Medulla oblongata (tissue), 1 donor: ENCODE measurements around the gene ATP5MK.
A peak's percentile ranks its signal among the peaks of the same experiment; 100 is the strongest.
"Not testable (repeated sequence)": the region's sequence is repeated elsewhere in the genome, so short reads cannot be mapped to it uniquely, and the experiment has no call there.

Experiments
- DNase-seq: peaks from one replicate; pipeline ENCODE4 v3.0.0-alpha.2; 2015; ENCODE audit errors: extremely low spot score

Gene ATP5MK, protein sequence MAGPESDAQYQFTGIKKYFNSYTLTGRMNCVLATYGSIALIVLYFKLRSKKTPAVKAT

DNA sequence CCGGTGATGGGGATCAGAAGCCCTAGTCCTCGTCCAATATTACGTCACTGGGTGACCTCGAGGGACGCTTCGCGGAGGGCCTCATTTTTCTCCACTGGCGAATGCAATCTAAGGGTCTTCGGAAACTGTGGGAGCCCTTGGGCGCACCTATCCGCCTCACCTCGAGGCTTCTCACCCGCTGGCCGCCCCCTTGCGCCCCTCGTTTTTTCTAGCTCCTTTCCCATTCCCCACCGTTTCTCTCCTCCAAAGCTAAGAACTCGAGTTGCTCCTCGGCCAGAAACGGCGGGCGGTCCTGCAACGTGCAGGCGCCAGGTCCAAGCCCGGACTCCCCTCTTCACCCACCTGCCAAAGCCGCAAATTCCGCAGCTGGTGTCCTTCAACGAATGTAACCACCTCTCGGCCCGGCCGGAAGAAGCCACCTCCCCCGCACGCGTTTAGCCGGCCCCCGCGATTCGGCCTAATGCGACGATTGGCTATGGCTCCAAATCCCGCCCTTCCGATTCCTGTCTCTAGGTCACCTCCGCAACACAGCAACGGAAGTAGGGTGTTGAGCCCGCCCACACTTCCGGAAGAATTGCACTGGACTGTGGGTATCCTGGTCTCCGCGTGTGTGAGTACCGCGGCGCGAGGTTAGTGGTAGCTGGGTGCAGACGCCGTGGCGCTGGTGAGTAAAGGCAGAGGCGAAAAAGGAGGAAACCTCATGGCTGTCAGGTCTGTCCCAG is at the start of gene ATP5MK, which contains the start of gene PDCD11:
Gene ATP5MK (minus strand): TSS at position 409 of the 722 bp plus-strand sequence. CDS start 4,018 bp downstream, outside the sequence.
Gene PDCD11 (plus strand): TSS at position 560 of the 722 bp plus-strand sequence. CDS start 1,801 bp downstream, outside the sequence.
- peak; percentile 99 for DNase-seq

DNA sequence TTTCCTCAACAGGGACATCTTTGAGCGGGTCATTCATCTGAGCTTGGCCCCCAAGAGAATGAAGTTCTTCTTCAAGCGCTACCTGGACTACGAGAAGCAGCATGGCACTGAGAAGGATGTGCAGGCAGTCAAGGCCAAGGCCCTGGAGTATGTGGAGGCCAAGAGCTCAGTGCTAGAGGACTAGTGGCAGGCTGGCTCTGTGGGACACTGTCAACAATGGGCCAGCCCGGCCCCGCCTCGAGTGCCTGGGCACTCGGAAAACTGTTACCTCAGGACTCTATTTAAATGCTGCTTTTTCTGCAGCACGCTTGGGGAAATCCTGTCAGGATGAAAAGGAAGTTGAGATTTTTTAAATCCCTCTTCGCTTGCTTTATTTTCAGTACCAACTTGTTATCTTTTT is 49.1 kb upstream of the ATP5MK start:
- DNase-seq: no peak

DNA sequence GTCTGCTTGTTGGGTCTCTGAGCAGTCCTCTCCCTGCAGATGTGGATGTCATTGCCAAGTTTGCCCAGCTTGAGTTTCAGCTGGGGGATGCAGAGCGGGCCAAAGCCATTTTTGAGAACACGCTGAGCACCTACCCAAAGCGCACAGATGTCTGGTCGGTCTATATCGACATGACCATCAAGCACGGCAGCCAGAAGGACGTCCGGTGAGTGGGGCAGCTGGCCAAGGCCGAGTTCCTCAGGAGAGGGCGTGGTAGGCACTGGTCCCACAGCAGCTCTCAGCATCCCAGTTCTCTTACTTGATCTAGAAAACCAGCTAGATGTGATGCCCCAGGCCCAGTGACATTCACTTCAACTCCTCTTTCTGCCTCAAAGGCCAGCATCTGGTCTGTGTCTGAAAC is 48.2 kb upstream of the ATP5MK start:
- no peak for DNase-seq

GRCh38 chr10:103443475-103444185 is 47.4 kb upstream of the ATP5MK start:
- no peak for DNase-seq

GRCh38 chr10:103442031-103442461 is 45.8 kb upstream of the ATP5MK start:
- DNase-seq: peak; percentile 30

GRCh38 chr10:103441611-103442010 is 45.3 kb upstream of the ATP5MK start:
- DNase-seq: no peak

GRCh38 chr10:103441206-103441605 is 44.9 kb upstream of the ATP5MK start:
- DNase-seq: no peak

GRCh38 chr10:103440416-103440815 is 44.1 kb upstream of the ATP5MK start:
- DNase-seq: no peak

DNA sequence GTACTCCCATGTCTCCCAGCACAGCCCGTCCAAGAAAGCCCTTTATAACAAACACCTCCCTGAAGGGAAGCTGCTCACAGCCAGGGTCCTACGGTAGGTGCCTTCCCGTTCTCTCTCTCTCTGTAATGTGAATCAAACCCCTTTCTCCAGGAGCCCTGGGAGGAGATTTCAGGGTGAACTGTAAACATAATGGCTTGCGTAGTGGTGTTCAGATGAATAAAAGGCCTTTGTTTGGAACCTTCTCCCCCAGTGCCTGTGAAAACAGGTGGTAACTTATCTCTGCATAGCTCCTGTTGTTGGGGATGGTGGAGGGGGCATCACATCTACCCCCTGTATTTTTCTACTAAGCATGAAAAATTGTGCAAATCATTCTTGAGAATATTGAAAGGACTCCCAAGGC is 43.5 kb upstream of the ATP5MK start:
- DNase-seq: no peak

- no peak for DNase-seq
Observed at GRCh38 chr10:103433858-103434257, 37.6 kb upstream of the ATP5MK start.

- DNase-seq: no peak
Observed at GRCh38 chr10:103431902-103432301, 35.6 kb upstream of the ATP5MK start.

DNA sequence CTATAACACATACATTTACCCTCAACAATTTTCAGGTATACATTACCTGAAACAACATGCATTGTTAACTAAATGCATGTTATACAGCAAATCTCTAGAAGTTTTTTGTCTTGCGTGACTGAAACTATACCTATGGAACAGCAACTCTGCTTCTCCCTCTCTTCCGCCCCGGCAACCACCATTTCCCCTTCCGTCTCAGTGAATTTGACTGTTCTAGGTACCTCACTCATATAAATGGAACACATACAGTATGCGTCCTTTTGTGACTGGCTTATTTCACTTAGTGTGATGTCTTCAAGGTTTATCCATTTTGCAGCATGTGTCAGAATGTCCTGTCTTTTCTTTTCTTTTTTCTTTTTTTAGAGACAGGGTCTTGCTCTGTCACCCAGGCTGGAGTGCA is 33.4 kb upstream of the ATP5MK start:
- no peak for DNase-seq

DNA sequence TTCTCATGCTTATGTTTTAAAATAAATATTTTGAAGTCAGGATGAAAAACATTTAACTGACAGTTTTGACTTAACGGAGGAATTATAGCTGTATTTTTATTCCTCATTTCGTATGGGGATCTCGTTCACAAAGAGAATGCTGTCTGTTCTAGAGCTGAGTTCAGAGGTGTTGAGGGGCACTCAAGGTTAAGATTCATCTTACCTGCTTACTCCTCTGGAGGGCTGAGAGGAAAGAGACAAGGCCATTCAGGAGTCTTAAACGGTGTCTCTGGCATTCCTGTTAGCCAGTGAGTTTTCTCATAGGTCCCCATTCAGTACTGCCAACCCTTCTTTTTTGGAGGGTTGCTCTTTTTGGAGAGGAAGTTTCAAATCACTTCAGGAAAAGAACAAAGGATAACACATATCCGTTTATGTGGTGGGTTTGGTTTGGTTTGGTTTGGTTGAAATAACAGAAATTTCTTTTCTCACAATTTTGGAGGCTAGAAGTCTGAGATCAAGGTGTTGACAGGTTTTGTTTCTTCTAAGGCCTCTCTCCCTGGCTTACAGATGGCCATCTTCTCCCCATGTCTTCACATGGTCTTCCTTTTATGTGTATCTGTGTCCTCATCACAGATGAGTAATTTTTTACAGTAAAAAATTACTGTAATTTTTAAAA is 32.8 kb upstream of the ATP5MK start:
- no peak for DNase-seq

GRCh38 chr10:103427866-103428265 is 31.6 kb upstream of the ATP5MK start:
- DNase-seq: no peak

- DNase-seq: no peak
Observed at GRCh38 chr10:103423748-103424147, 27.5 kb upstream of the ATP5MK start.

DNA sequence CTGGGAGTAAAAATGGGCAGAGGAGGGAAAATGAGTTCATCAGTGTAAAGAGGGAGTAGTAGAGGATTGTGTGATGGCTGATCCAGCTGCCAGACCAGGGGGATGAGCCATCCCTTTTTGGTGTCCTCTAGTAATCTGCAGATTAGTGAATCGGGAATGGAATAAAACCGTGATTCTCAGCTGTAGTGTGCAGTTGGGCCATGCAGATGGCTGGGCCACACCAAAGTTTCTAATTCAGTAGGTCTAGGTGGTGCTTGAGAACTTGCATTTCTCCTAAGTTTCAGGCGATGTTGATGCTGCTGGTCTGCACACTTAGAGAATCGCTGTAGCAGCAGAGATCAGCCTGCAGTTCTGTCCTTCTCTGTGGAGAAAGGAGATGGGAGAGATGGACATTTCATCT is 22.8 kb upstream of the ATP5MK start:
- DNase-seq: no peak

- no peak for DNase-seq
Observed at GRCh38 chr10:103417601-103418000, 21.3 kb upstream of the ATP5MK start.

- not testable (repeated sequence) for DNase-seq
Observed at GRCh38 chr10:103417148-103417469, 20.8 kb upstream of the ATP5MK start.

DNA sequence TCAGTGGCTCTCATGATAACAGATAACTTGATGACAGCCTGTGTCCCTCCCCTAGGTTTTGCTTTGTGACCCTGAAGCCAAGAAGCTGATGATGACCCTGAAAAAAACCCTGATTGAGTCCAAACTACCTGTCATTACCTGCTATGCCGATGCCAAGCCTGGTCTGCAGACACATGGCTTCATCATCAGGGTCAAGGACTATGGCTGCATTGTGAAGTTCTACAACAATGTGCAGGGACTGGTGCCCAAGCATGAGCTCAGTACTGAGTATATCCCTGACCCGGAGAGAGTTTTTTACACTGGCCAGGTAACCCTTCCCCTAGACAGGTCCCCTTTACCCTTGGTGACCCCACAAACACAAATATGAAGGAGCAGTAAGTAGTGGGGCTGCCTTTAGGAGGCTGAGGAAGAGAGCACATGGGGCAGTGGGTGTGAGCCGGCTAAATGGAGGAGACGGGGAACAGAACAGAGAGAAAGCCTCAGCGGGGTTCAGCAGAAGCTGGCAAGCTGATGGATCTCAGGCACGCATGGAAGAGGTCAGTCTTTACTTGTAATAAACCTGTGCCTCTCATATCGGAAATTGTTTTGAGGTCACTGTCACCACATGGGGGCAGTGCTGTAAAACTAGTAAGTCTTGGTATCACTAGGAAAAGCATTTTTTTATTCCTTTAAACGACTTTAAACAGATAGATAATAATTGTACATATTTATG is 20.3 kb upstream of the ATP5MK start:
- DNase-seq: peak; percentile 77

GRCh38 chr10:103415581-103415980 is 19.3 kb upstream of the ATP5MK start:
- no peak for DNase-seq

GRCh38 chr10:103413564-103413963 is 17.3 kb upstream of the ATP5MK start:
- DNase-seq: no peak
